ENCODE measurements around the gene SEC11C.
A peak's percentile ranks its signal among the peaks of the same experiment; 100 is the strongest.

SEC11C gene

DNA sequence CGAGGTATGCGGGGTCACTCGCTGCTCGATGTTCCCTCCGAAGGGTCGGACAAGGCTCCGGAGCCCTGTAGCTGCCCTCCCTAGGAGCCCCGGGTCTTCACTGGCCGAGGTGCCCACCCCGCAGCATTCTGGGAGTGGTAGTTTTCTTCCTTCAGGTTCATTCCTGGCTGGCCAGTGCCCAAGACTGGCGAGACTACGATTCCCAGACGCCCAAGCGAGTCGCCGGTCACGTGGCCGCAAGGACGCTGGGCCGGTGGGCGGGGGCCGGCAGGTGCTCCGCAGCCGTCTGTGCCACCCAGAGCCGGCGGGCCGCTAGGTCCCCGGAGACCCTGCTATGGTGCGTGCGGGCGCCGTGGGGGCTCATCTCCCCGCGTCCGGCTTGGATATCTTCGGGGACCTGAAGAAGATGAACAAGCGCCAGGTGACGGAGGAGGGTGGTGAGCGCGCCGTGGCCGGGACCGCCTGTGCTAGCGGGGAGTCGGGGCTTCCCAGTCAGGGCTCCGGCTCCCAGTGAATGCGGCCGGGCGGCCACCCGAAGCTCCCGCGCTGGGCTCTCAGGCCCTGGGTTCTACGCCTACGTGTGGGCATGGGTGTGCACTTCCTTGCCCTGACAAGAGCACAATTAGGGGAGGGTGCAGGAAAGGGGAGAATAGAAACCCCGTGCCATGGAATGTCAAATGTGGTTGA lies at the start of gene SEC11C:
Gene SEC11C, plus strand, starts transcription at position 270 of the 687 bp plus-strand sequence. Its CDS starts 65 bp downstream, at position 335.
- DNase-seq, result peak; percentile 99

DNA sequence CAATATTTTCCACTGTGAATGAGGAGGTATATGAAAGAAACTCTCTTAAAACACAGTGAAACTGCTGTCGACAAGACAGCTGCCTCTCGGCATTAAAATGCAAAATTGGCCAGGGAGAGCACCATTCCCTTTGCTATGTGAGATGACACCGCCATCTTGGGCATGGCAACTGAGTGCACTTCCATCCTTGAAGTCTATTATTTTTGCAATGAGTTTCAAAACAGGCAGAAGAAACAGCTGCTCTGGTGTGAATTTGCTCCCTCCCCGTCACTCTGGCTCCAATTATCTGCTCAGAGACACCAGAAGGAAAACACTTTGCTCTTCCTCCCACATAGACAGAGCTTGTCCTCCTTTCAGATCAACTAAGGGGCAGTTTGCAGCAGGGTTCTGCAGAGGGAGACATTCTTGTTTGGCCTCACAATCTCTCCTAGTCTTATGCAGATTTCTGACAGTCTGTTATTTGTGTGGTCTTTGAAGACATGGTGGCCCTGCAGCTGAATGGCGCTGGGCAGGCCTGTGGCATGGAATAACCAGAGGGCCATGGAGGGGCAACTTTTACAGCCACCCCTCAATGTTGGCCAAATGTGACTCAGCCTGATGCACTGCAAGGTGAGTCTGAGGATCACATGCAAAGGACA lies 48.6 kb upstream of the SEC11C start:
- no peak for DNase-seq

DNA sequence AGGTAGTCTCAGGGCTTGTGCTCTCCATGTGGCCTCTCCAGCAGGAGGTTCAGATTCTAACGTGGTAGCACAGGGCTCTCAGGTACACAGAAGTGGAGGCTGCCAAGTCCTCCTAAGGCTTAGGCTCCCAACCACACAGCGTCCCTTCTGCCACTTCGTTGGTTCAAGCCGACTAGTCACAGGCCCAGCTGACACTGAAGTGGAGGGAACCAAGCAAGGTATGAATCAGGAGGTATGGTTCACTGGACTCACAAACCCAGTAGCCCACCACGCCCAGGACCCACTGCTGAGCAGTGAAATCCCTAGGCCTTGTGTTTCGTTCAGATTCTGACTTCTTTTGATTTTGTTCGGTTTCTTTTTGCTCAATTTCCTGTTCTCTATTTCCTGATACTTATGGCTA lies 46.0 kb upstream of the SEC11C start:
- DNase-seq, result no peak

DNA sequence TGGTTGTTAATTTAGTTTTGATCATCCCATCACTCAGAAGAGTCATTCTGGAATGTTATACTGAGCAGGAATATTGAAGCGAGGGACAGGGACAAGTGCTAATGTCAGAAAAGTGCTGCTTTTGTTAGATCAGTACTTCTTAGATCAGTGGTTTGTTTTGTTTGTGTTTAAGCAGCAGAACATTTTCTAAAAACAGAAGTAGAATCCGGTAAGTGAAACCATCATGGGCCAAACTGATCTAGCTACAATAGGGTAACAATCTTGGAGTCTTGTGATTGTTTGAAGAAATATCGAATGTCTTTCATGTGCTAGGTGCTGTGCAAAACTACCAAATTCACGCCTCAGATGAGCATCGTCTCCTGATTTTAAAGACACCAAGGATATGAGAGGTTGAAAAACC lies 45.1 kb upstream of the SEC11C start:
- DNase-seq, result no peak

DNA sequence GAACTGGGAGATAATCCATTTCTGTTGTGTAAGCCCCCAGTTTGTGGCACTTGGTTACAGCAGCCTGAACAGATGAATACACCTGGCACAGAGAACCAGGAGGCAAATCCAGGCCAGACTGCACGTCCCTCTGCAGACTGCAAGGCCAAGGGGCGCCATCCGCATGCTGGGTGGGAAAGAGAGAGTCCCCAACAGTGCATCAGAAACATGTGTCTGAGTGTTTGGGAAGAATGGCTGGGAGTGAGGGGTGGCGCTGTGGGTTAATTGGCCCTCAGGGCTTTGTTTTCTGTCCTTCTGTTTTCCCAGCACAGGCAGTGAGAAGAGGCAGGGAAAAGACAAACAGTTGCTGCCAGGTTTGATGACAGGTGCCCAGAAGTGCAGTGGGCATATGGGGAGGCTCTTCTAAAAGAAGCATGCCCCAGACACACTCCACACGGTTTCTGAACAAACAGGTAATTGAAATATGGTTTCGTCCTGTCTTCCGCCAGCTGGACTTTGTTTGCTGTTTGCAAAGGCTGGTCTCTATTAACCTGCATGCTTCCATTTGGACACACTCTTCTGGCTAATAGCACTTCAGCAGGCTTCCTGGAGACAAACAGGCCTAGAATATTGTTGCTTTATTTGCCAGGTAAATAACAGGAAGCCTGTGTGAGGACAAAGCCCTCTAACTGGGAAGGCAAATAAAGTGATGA lies 43.4 kb upstream of the SEC11C start:
- DNase-seq, result no peak

DNA sequence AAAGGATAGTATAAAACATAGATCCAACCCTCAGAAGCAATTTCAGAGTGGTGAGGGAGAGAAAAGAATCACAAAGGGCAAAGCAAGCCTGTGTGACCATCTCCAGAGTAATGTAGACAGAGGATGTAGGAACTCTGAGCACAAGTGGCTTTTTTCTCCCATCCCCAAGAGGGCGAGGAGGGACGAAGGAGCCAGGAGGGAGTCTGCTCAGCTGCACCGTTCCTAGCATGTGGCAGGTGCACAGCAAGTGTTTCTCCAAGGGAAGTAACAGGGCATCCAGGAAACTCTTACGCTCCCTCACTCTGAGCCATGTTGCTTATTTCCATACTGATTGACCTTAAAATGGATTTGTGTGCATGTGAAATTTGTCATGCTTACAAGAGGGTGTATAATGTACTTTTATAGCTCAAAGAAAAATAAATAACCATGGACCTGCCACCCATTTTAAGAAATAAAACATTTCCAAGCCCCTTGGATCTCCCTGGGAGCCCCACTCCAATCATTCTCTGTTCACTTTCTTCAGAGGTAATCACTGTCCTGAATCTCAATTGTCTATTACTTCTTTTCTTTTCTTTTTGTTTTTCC lies 37.8 kb upstream of the SEC11C start:
- DNase-seq, result no peak

DNA sequence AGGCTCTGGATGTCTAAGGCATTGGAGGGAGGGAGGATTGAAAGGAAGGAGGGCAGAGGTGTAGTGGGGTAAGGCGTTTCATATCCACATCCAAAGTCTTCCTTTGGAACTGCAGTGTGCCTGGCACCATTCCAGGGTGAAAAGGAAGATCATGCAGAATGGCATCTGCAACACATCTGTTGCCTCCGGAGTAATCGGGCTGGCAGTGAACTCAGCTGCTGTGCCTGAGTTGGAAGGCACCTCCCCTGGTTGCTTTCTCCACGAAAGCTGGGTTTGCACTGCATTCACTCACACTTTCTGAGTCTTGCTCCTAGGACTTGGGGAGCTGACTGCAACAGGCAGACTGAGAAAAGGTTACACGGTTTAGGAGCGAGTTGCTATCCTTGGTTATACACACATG lies 30.3 kb upstream of the SEC11C start:
- DNase-seq, result no peak

DNA sequence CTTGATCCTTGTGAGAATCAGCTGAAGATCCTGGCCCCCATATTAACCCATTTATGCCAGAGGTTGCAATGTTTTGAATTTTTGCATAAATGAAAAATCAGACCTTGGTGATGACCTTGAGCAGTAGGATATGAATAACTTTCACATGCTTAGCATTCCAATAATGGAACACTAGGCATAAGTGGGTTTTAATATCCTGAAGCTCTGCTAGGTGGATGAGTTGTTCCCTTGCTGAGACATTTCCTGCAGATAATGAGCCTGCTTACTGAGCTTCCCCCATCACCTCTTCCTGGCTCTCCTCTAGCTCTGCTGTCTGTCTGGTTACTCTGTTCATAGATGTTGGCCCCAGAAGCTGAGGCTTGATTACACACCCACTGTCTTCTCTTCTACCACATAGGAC lies 25.5 kb upstream of the SEC11C start:
- no peak for DNase-seq

DNA sequence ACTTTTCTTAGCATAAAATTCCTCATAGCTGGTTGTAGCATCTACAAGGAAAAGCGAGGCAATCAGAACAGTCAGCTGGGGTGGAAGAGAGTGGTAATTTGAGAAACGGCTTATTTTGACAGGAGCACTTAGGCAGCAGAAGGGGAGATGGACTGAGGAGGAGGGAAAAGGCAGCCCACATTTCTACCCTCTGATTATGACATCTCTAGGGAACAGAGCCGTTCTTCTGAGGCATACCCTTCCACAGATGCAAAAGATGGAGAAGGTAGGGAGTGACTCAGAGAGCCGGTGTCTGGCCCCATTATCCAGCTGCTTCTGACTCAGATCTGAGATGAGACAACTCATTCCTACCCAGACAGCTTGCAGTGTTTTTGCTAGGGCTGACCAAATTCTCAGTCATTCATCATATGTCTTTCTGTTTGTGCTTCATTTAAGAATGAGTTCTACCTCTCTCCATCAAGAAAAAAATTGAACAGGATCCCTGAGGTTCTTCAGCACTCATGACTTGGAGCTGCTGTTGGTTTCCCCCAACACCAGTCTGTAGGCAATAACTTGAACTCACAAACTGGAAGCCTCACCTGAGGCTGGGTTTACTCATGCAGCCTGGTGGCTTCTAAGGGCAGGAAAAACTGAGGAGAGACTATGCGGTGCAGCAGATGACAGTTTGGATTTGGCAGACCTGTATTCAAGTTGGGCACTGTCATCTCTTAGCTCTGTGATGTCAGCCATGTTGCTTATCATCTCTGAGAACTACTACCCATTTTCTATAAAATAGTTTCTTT lies 15.9 kb upstream of the SEC11C start:
- DNase-seq, result no peak

DNA sequence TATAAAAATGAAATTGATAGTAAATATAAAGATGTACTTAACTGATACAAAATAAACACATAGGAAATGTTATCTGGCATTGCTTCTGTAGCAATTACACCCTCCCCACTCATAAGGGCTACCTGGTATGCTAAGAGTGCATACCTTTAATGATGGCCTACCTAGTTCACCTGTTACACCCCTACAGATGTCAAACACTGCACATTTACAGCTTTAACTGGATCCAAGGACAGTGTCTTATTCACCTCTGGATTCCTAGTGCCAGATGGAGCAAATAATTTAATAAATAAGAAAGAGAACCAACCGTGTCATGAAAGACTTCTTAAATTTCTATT lies 15.3 kb upstream of the SEC11C start:
- no peak for DNase-seq

DNA sequence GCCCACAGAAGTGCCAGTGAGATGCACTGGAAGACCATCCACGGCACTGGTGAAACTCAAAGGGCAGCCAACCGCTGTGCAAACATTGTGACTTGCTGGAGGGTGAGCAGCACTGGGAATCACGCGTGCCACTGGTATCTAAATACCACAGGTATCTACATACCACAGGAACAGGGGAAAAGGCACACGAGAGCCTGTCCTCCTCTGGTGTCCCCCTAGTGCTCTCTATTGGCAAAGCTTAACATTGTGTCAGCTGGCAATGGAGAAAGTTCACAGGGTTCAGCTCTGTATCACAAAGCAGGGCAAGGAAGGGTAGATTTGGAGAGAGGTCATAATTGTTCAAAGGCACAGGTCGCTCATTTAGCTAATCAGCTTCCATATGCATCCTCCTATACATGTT lies 12.6 kb upstream of the SEC11C start:
- DNase-seq, result no peak

DNA sequence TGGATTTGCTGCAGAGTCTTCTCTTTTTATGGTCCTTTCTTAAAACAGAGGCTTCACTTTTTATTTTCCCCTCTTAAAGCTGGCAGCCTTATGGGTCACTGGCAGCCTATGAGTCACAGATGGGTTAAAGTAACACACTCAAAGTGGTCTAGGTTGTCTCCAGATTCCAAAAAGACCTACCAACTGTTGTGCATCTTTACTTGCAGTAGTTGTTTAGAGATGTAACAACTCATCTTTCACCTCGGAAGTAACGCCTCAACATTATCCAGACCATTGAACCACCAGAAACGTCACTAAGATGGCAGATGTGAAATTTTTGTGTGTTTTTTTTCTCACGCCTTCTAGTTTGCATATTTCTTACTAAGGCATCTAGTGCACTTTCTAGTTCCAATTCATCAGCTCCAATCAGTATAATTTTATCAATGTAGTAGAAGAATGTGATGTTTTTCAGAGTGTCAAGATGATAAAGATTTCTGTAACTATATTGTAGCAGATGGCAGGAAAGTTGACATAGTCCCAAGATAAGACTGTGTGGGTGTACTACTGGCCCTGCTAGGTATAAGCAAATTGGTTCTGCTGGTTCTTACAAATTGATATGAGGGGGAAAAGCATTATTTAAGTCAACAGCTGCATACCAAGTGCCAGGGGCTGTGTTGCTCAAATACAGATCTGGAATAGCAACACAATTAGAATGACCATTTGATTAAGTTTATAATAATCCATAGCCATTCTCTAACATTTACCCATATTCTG lies 9.6 kb upstream of the SEC11C start:
- DNase-seq, result no peak

DNA sequence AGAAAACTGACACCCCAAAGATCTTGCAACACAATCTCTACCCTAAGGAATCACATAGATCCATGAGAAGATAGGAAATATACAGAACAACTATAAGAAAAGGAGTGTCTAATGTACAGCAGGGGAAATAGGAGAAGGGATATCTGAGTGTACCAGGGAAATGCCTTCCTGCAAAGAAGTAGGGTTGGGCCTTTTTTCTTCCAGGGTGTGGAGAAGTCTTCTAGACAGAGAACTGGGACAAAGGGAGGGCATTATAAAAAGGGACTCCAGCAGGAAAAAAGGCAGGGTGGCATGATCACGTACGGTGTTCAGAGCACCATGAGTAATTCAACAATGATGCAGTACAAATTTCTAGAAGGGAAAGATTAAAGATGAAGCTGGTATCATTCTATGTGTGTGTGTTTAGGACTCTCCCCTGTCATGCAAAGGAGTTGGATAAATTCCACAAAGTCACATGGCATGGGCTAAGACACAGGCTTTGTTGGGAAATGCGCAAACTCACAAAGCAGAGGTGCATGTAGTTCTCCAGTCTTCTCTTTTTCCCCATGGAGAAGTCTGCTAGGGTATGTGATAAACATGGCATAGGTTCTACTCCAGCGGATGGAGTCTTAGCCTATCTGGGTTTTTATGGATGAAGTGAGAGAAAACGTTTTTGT lies 6.7 kb upstream of the SEC11C start:
- no peak for DNase-seq

DNA sequence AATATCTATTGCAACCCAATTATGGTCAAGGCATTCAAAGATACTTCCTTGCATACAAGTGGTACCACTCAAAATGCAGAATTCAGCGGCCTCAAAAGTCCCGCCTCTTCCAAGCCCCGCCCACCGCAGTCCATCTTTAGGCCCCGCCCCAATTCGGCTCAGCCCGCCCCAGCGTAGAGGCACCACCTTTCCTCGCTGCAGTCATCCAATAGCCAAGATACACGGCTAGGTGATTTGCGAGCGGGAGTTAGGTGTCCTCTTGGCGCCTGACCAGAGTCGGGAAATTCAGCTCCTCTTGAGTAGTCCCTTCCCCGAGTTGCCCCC lies 431 bp upstream of the SEC11C start:
- DNase-seq, result peak; percentile 96

DNA sequence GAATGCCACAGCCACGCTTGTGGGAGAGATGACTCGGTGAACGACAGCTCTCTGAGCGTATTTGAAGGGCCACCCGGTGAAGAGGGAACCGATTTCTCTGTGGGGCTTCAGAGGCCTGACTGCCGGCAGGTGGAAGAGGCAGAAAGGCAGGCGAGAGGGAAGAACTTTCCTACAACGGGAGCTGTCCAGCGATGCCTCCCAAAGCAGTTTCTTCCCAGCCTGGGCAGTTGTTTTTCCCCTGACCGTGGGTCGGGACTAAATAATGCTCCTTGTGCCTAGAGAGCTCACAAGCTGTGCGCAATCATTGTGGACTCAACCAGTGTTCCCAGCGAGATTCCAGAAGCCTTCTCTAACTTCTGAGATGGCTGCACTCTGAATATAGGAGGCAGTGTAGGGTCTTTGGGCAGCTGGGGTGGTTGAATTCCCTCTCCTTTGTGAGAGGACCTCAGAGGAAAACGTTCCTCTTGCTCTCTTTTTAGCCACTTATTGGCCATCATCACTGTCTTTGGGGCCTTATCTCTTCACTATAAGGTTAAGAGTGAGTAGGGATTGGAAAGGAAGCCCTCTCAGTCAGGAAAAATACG lies 710 bp downstream of the SEC11C start:
- peak; percentile 32 for DNase-seq

DNA sequence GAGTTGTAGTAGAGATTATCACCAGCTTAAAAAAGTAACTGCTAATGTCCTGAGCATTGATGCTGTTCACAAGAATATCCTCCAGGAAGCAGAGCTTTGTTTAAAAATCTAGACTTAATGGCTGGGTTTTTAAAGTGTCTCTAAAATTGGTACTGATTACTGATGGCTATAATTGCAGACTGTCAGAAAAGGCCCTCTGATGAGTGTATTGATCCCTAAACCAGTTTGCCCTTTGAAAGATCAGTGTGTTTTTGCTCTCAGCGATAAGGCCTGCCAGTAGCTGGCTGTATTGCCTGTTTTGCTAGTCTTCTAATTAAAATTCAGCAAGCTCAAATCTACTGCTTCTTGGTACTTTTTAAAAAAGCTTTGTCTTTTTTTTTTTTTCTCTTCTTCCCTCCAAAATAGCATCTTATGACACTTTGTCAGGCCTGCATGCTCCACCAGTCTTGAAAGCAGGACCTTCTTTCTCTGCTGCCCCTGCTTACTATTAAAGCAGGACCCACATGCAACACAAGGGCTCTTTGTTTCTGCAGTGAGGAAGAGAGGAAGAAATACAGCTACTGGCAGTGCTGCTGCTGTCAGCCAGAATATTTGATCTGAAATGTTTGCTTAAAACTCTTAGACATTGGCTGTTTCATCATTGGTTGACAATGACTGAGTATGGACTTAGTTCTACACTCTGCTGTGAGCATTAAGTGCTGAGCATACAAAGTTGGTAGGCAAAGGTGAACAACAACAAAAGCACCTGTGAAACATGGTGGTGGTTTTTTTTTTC lies 1.8 kb downstream of the SEC11C start:
- peak; percentile 83 for DNase-seq

DNA sequence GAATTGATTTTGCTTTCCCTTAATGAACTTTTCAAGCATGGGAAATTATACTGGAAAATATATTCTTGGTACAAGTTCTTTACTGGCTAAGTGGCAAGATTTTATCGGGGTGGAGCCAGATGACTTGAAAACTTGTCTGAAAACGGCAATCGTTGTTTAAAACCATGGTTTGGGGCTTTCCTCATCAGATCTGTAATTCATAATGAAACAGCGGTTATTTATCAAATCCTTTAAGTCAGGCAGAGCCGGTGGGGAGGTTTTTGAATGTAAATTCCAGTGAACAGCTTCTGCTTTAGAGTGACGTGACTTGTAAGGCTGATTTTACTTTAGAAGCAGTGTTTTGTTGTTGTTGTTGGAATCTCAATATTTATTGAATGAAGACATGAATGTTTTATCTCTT lies 2.6 kb downstream of the SEC11C start:
- DNase-seq, result peak; percentile 10

DNA sequence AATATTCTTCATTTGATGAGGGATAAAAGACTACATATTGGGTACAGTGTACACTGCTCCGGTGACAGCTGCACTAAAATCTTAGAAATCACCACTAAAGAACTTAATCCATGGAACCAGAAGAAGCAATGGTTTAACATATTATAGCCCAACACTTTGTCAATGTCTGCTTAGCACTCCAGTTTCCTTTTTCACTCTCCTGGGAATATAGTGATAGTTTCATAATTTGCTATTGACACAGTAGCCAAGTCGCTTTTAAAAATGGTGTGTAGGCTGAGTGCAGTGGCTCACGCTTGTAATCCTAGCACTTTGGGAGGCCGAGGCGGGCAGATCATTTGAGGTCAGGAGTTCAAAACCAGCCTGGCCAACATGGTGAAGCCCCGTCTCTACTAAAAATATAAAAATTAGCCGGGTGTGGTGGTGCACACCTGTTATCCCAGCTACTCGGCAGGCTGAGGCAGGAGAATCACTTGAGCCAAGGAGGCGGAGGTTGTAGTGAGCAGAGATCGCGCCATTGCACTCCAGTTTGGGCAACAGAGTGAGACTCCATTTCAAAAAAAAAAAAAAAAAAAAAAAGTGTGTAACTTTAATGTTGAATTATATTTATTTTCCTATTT lies 3.2 kb downstream of the SEC11C start:
- peak; percentile 17 for DNase-seq

DNA sequence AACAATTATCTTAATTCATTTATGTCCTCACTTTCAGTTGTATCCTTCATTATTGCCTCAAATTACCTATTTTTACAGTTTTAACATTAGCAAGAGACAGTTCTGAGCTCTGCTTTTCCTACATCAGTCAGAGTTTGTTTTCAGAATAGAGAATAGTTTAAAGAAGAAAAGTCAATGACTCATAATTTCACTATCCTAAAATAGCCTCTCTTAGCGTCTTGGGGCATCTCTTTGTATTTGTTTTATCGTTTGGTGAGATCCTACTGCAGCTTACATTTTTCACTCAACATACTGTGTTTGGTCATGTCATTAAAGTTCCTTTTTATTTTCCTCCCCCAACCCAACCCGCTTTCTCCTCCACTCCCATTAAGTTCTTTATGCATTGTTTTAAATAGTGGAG lies 3.8 kb downstream of the SEC11C start:
- DNase-seq, result peak; percentile 32

DNA sequence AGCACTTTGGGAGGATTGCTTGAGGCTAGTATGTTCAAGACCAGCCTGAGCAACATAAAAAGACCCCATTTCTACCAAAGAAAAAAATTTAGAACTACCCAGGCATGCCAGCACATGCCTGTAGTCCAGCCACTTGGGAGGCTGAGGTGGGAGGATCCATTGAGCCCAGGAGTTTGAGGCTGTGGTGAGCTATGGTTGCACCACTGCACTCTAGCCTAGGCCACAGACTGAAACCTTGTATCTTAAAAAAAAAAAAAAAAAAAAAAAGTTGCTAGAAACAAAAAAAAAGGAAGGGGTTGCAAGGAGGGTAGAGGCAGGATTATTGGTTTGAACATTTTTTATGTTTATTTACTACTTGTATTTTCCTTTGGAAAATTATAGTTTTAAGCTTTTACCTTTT lies 4.8 kb downstream of the SEC11C start:
- DNase-seq, result peak; percentile 25
